Psoas muscle (tissue), 8 donors: Measurements from ENCODE around the gene RPL29. TPM values are rescaled to one million over a fixed set of nuclear protein-coding genes. Genes with fewer than 3 reads are reported as not detected.

Experiments used
- ATAC-seq, 4 donors: fragments of 200-7000 bp; cut with Tn5 transposase; one replicate each; pipeline ENCODE4 v1.9.1; 2020; ENCODE audit warnings: moderate library complexity in 3 of 4, mild to moderate bottlenecking in 2 of 4
- DNase-seq, 2 donors: peaks; one replicate each; pipeline ENCODE4 v3.0.0-alpha.2; 2020
- H3K27ac ChIP-seq: fragments of 200-600 bp; one replicate; pipeline ENCODE4 v1.8.0; 2022
- H3K27me3 ChIP-seq, 3 donors: fragments of 200-600 bp in 1 of 3; one replicate each; pipeline versions ENCODE4 v1.6.1 to v1.8.0; 2013 to 2022; ENCODE audit warnings: low read length in 2 of 3, mild to moderate bottlenecking in 2 of 3, moderate library complexity in 1 of 3; ENCODE audit not compliant: insufficient read depth in 3 of 3
- H3K36me3 ChIP-seq, 2 donors: fragments of 200-600 bp in 1 of 2; one replicate each; pipeline versions ENCODE4 v1.6.1 to v1.8.0; 2013 to 2022; ENCODE audit warnings: low read depth in 1 of 2, mild to moderate bottlenecking in 1 of 2, moderate library complexity in 1 of 2; ENCODE audit not compliant: insufficient read depth in 1 of 2
- H3K4me1 ChIP-seq: fragments of 200-600 bp; one replicate; pipeline ENCODE4 v1.8.0; 2022
- H3K4me3 ChIP-seq: fragments of 200-600 bp; one replicate; pipeline ENCODE4 v1.8.0; 2022; ENCODE audit warnings: mild to moderate bottlenecking
- H3K9me3 ChIP-seq: fragments of 200-600 bp; one replicate; pipeline ENCODE4 v1.8.0; 2022
- CTCF ChIP-seq: fragments of 200-600 bp; IDR thresholded peaks from one replicate; pipeline ENCODE4 v1.8.0; 2022; ENCODE audit warnings: antibody characterized with exemption
- WGBS, 3 donors: extraction: QIAGEN DNeasy Blood & Tissue Kit; methylation state at CpG; one replicate each; pipeline versions ENCODE4 v1.1.6 to v1.1.7; 2013; 5-methylcytosine and 5-hydroxymethylcytosine counted together
- intact Hi-C, 2 donors: fragments of 100-400 bp; cut with DNase I; formaldehyde crosslinking; loops; one replicate each; pipeline versions ENCODE4 v1.11.0 to v1.14.2; 2022
- polyA plus RNA-seq, 3 donors: library from polyadenylated mRNA; stranded (reverse); fragments of 200-250 nt; gene quantifications; one replicate each; pipeline ENCODE4 v1.2.3, GENCODE V29; 2013
- total RNA-seq, 4 donors: library from RNA; stranded (reverse); fragmentation: NEBNext Ultra II Directional in 2 of 4; extraction: Animal tissue kit (Norgen Biotek cat#: 25700) in 2 of 4; gene quantifications; one replicate each; pipeline versions ENCODE4 v1.2.1 to v1.2.4, GENCODE V29; 2021 to 2023
- donor health status: healthy with polysubstance abuse.
- donor health status: DM: no; HTN: no; CAD: no; lungs with moderate emphysema.
- donor health status: Bipolar disorder and iron deficiency.
- donor health status: healthy.
- donor health status: DM: yes; HTN: yes; CAD: no.
- donor health status: DM: no; HTN: no; CAD: no.
- donor health status: DM: no; HTN: no; CAD: no.
- donor health status: DM: yes; HTN: yes; CAD: no.

RPL29 gene
- total and polyA plus RNA-seq, 7 donors: 1,113 to 2,767 (median 1,294) TPM

GRCh38 chr3:51969841-51970240 is 25.9 kb downstream of the RPL29 start:
- Histone ChIP-seq H3K4me1 (peaks cover 42% of the 10 kb centered on the region), H3K27ac (peak overlapping the region; percentile 16), H3K4me3 (no peak overlapping the region), H3K9me3 (no peaks in the 10 kb centered on the region), H3K27me3 (no peaks in the 10 kb centered on the region), H3K36me3 (no peaks in the 10 kb centered on the region)
- ATAC-seq: no peak
- no peak for TF ChIP-seq CTCF
- 48 to 64% (median 49%) methylated on average over 4 of the region's 4 CpGs for WGBS, 3 donors
- DNase-seq: no peak
- intact Hi-C loops: no loop called here

- H3K4me1 ChIP-seq: peaks cover 44% of the 10 kb centered on the region
- 73 to 85% (median 80%) methylated on average over 6 of the region's 6 CpGs for WGBS, 3 donors
- intact Hi-C loops: no loop called here
- peak overlapping the region; percentile 82 for H3K27ac ChIP-seq
- no peaks in the 10 kb centered on the region for H3K9me3 ChIP-seq
- H3K27me3 ChIP-seq: no peaks in the 10 kb centered on the region
- ATAC-seq (no peak), DNase-seq (no peak)
- no peak for TF ChIP-seq CTCF
- H3K36me3 ChIP-seq: no peaks in the 10 kb centered on the region
- H3K4me3 ChIP-seq: no peak overlapping the region
Measured at GRCh38 chr3:51968883-51969678, 26.6 kb downstream of the RPL29 start.

- TF ChIP-seq CTCF: no peak
- peak in 2 of 4 donors; percentile 5 to 8 for ATAC-seq
- intact Hi-C loops: no loop called here
- Histone ChIP-seq H3K4me1 (peaks cover 51% of the 10 kb centered on the region), H3K27ac (peak overlapping the region; percentile 82), H3K4me3 (peak overlapping the region; percentile 81), H3K9me3 (no peaks in the 10 kb centered on the region), H3K27me3 (no peaks in the 10 kb centered on the region), H3K36me3 (no peaks in the 10 kb centered on the region)
- peak in 1 of 2 donors; percentile 34 for DNase-seq
- WGBS, 3 donors: 9 to 13% (median 12%) methylated on average over 10 to 11 of the region's 11 CpGs
Measured at GRCh38 chr3:51968170-51968775, 27.4 kb downstream of the RPL29 start.

- Histone ChIP-seq H3K4me1 (peaks cover 55% of the 10 kb centered on the region), H3K9me3 (no peaks in the 10 kb centered on the region), H3K36me3 (no peaks in the 10 kb centered on the region), H3K27ac (peak within 1 kb of the TSS; percentile 82), H3K27me3 (no peaks in the 10 kb centered on the region), H3K4me3 (peak within 1 kb of the TSS; percentile 81)
- ATAC-seq (peak; percentile 49 to 70 (median 65)), DNase-seq (peak; percentile 76 to 89)
- TF ChIP-seq CTCF: no peak
- intact Hi-C loops: no loop called here
- 0 to 1% (median 0%) methylated on average over 48 to 88 of the region's 90 CpGs for WGBS, 3 donors
Measured at GRCh38 chr3:51967384-51968169, 28.1 kb downstream of the RPL29 start, which contains the start of gene PCBP4. TSS of gene PCBP4 (minus strand) at chr3:51967454. CDS start at chr3:51961240, 6,214 bp downstream.
